SK-N-SH (cell line): ENCODE results near the gene SCAANT1. TPM values are rescaled to one million over a fixed set of nuclear protein-coding genes. Genes with fewer than 3 reads are reported as not detected.

ENCODE experiments used
- CTCF ChIA-PET: fragments of 300-600, 350-600 bp; formaldehyde crosslinking; extraction: SDS; loops from one replicate; lab custom pipeline; 2021; lab: Yijun Ruan, JAX
- POLR2A ChIA-PET: fragments of 350-600 bp; sonication (Branson Sonifier 250); formaldehyde crosslinking; extraction: SDS; loops from one replicate; lab custom pipeline; 2020; ENCODE audit warnings: antibody characterized with exemption, inconsistent platforms; lab: Yijun Ruan, JAX
- DNase-seq: peaks from one replicate; pipeline ENCODE4 v3.0.0; 2012
- H2AFZ ChIP-seq: fragments of 200-600 bp; sonication (generic); 2 replicates; pipeline ENCODE4 v1.8.1; 2016; ENCODE audit warnings: antibody characterized with exemption, mild to moderate bottlenecking, low read depth
- H3F3A ChIP-seq: fragments of 200-600 bp; sonication (generic); replicated peaks from 2 replicates; pipeline ENCODE3; 2016; ENCODE audit warnings: antibody characterized with exemption, mild to moderate bottlenecking; ENCODE audit not compliant: insufficient read depth
- H3K27ac ChIP-seq, 2 experiments: fragments of 200-500 bp in 1 of 2; fragments of 200-600 bp in 1 of 2; sonication (Bioruptor generic) in 1 of 2; sonication (generic), shearing (Covaris generic) in 1 of 2; 2 replicates each; pipeline versions ENCODE4 v1.5.1 to v1.6.1; 2014 to 2016; ENCODE audit warnings: low read depth in 2 of 2, inconsistent platforms in 1 of 2, low read length in 1 of 2, mild to moderate bottlenecking in 1 of 2, mixed read lengths in 1 of 2
- H3K27me3 ChIP-seq: fragments of 200-600 bp; sonication (generic), shearing (Covaris generic); 2 replicates; pipeline ENCODE4 v1.6.1; 2016; ENCODE audit warnings: mixed run types; ENCODE audit not compliant: insufficient read depth
- H3K36me3 ChIP-seq, 2 experiments: fragments of 200-500 bp in 1 of 2; fragments of 200-600 bp in 1 of 2; sonication (Bioruptor generic) in 1 of 2; sonication (generic) in 1 of 2; replicated peaks in 1 of 2; 2 replicates each; pipeline versions ENCODE3 to v1.5.1; 2014 to 2016; ENCODE audit warnings: low read length in 1 of 2, mild to moderate bottlenecking in 1 of 2; ENCODE audit not compliant: insufficient read depth in 2 of 2, control insufficient read depth in 1 of 2
- H3K4me1 ChIP-seq, 2 experiments: fragments of 200-500 bp in 1 of 2; fragments of 200-600 bp in 1 of 2; sonication (Bioruptor generic) in 1 of 2; sonication (generic), shearing (Covaris generic) in 1 of 2; 2 replicates each; pipeline versions ENCODE4 v1.5.1 to v1.6.1; 2014 to 2016; ENCODE audit warnings: low read depth in 1 of 2, low read length in 1 of 2, mixed run types in 1 of 2; ENCODE audit not compliant: insufficient read depth in 2 of 2, control insufficient read depth in 1 of 2
- H3K4me2 ChIP-seq: fragments of 200-600 bp; sonication (generic), shearing (Covaris generic); 2 replicates; pipeline ENCODE4 v1.6.1; 2017; ENCODE audit warnings: mixed run types
- H3K4me3 ChIP-seq, 2 experiments: fragments of 200-500 bp in 1 of 2; fragments of 200-600 bp in 1 of 2; sonication (Bioruptor generic) in 1 of 2; sonication (generic), shearing (Covaris generic) in 1 of 2; 2 replicates each; pipeline versions ENCODE4 v1.5.1 to v1.8.1; 2014 to 2016; ENCODE audit warnings: low read depth in 2 of 2, inconsistent platforms in 1 of 2, low read length in 1 of 2, mild to moderate bottlenecking in 1 of 2, mixed read lengths in 1 of 2, moderate library complexity in 1 of 2
- H3K79me2 ChIP-seq: fragments of 200-600 bp; sonication (generic); 2 replicates; pipeline ENCODE4 v1.8.1; 2017; ENCODE audit warnings: mild to moderate bottlenecking; ENCODE audit not compliant: insufficient read depth
- H3K9ac ChIP-seq: fragments of 200-600 bp; sonication (generic); 2 replicates; pipeline ENCODE4 v1.6.1; 2017; ENCODE audit warnings: mixed run types
- H3K9me2 ChIP-seq: fragments of 200-600 bp; sonication (generic); 2 replicates; pipeline ENCODE4 v1.6.1; 2017; ENCODE audit warnings: mixed run types
- H3K9me3 ChIP-seq: fragments of 200-600 bp; sonication (generic); 2 replicates; pipeline ENCODE4 v1.6.1; 2017; ENCODE audit warnings: mixed run types, mild to moderate bottlenecking, moderate library complexity
- H4K20me1 ChIP-seq: fragments of 200-600 bp; sonication (generic); 2 replicates; pipeline ENCODE4 v1.6.1; 2017; ENCODE audit warnings: mild to moderate bottlenecking, mixed run types; ENCODE audit not compliant: insufficient read depth
- CTCF ChIP-seq: fragments of 200-600 bp; sonication (generic); IDR thresholded peaks from 2 replicates; pipeline ENCODE4 v1.6.1; 2017; ENCODE audit warnings: antibody characterized with exemption, mild to moderate bottlenecking, moderate library complexity
- ELF1 ChIP-seq: IDR thresholded peaks from 2 replicates; pipeline ENCODE4 v1.4.0; 2012
- FOSL2 ChIP-seq: IDR thresholded peaks from 2 replicates; pipeline ENCODE4 v1.4.0; 2012; ENCODE audit warnings: low read depth, mild to moderate bottlenecking, moderate library complexity, borderline replicate concordance
- FOXM1 ChIP-seq: IDR thresholded peaks from 2 replicates; pipeline ENCODE4 v1.4.0; 2012; ENCODE audit warnings: low read depth, mild to moderate bottlenecking
- GATA2 ChIP-seq: sonication (generic); formaldehyde crosslinking; IDR thresholded peaks from 2 replicates; pipeline ENCODE4 v1.5.0; 2020; ENCODE audit warnings: mild to moderate bottlenecking, missing genetic modification reagents
- IRF3 ChIP-seq: fragments of 150-350 bp; IDR thresholded peaks from 2 replicates; pipeline ENCODE4 v1.6.1; 2016; ENCODE audit warnings: mild to moderate bottlenecking, low read depth, low read length
- JUND ChIP-seq: IDR thresholded peaks from 2 replicates; pipeline ENCODE4 v1.4.0; 2012
- NRF1 ChIP-seq: IDR thresholded peaks from 2 replicates; pipeline ENCODE4 v1.6.1; 2012; ENCODE audit warnings: low read depth, mild to moderate bottlenecking, low read length
- POLR2AphosphoS5 ChIP-seq: IDR thresholded peaks from 2 replicates; pipeline ENCODE4 v1.6.1; 2012; ENCODE audit warnings: low read depth, low read length
- RCOR1 ChIP-seq: fragments of 150-350 bp; IDR thresholded peaks from 2 replicates; pipeline ENCODE4 v1.6.1; 2017; ENCODE audit warnings: antibody characterized with exemption, low read length
- RFX5 ChIP-seq: IDR thresholded peaks from 2 replicates; pipeline ENCODE4 v1.6.1; 2012; ENCODE audit warnings: mild to moderate bottlenecking, improper control_type of control experiment, low read length
- SIN3A ChIP-seq: IDR thresholded peaks from 2 replicates; pipeline ENCODE4 v1.6.1; 2012; ENCODE audit warnings: low read depth, mild to moderate bottlenecking, low read length, moderate library complexity, borderline replicate concordance
- TAF1 ChIP-seq: IDR thresholded peaks from 2 replicates; pipeline ENCODE4 v1.6.1; 2012; ENCODE audit warnings: low read depth, mild to moderate bottlenecking, low read length, moderate library complexity, borderline replicate concordance
- TCF12 ChIP-seq: IDR thresholded peaks from 2 replicates; pipeline ENCODE4 v1.4.0; 2012
- TEAD4 ChIP-seq: IDR thresholded peaks from 2 replicates; pipeline ENCODE4 v1.4.0; 2012; ENCODE audit warnings: mild to moderate bottlenecking, borderline replicate concordance; ENCODE audit not compliant: insufficient read depth
- USF1 ChIP-seq: IDR thresholded peaks from 2 replicates; pipeline ENCODE4 v1.4.0; 2012; ENCODE audit warnings: low read depth, borderline replicate concordance
- USF2 ChIP-seq: fragments of 150-350 bp; IDR thresholded peaks from 2 replicates; pipeline ENCODE4 v1.6.1; 2017; ENCODE audit warnings: antibody characterized with exemption, low read length, low read depth, borderline replicate concordance
- ZBTB33 ChIP-seq: IDR thresholded peaks from 2 replicates; pipeline ENCODE4 v1.4.0; 2012; ENCODE audit warnings: low read depth, borderline replicate concordance
- WGBS: methylation state at CpG from one replicate; pipeline ENCODE4 v1.1.6; 2017; ENCODE audit warnings: low lambda C conversion rate; 5-methylcytosine and 5-hydroxymethylcytosine counted together
- polyA plus RNA-seq, 3 experiments: library from polyadenylated mRNA; depleted of rRNA; stranded (reverse); fragments of >200 nt; gene quantifications; 2 replicates each; pipeline ENCODE4 v1.2.3, GENCODE V29; 2012

SCAANT1 gene
- polyA plus RNA-seq, 1 of the 3 experiments (the other 2 are of a cell fraction), result not detected

GRCh38 chr3:63926309-63926708 is 14.1 kb upstream of the SCAANT1 start:
- no peak overlapping the region for H3K4me2 ChIP-seq
- no peak overlapping the region for H2AFZ ChIP-seq
- peaks cover 73% of the 10 kb centered on the region for H3K79me2 ChIP-seq
- DNase-seq, result no peak
- no peaks in the 10 kb centered on the region for H3K4me1 ChIP-seq
- POLR2A ChIA-PET, result no interaction called here
- no peak overlapping the region for H3K27ac ChIP-seq
- no peak overlapping the region for H3K9ac ChIP-seq
- peaks cover 15 to 17% of the 10 kb centered on the region in 2 experiments for H3K36me3 ChIP-seq
- 93% methylated on average over 4 of the region's 4 CpGs for WGBS
- peaks cover 22% of the 10 kb centered on the region for H4K20me1 ChIP-seq
- H3K27me3 ChIP-seq, result no peaks in the 10 kb centered on the region
- TF ChIP-seq CTCF (no peak), RFX5 (no peak), ZBTB33 (no peak), USF1 (no peak), FOXM1 (no peak), IRF3 (no peak)
- TF ChIP-seq, all 33 proteins: peak for 0
- CTCF ChIA-PET, result interaction anchor here (1.3 kb wide), 1 partner anchor 12 kb away, joined by 3 read pairs; no protein-coding TSS in a partner anchor
- Histone ChIP-seq H3K4me3 (no peak overlapping the region), H3K9me2 (no peaks in the 10 kb centered on the region), H3K9me3 (no peaks in the 10 kb centered on the region), H3F3A (no peaks in the 10 kb centered on the region)

GRCh38 chr3:63922491-63923199 is 10.5 kb upstream of the SCAANT1 start:
- 97% methylated on average over 2 of the region's 2 CpGs for WGBS
- POLR2A ChIA-PET, result no interaction called here
- no peaks in the 10 kb centered on the region for H3K27me3 ChIP-seq
- no peak overlapping the region for H3K27ac ChIP-seq
- H3F3A ChIP-seq, result peaks cover 9% of the 10 kb centered on the region
- H3K9ac ChIP-seq, result no peak overlapping the region
- no peak overlapping the region for H3K4me3 ChIP-seq
- H3K79me2 ChIP-seq, result peaks cover 76% of the 10 kb centered on the region
- no peak for DNase-seq
- H3K9me3 ChIP-seq, result no peaks in the 10 kb centered on the region
- no peak overlapping the region for H2AFZ ChIP-seq
- no peaks in the 10 kb centered on the region for H3K9me2 ChIP-seq
- H3K4me2 ChIP-seq, result no peak overlapping the region
- H4K20me1 ChIP-seq, result peaks cover 10% of the 10 kb centered on the region
- CTCF ChIA-PET, result interaction anchor here (0.7 to 1.3 kb wide), 2 partner anchors 48 to 71 kb away, joined by 3 read pairs; no protein-coding TSS in a partner anchor
- peaks cover 29 to 33% of the 10 kb centered on the region in 2 experiments for H3K36me3 ChIP-seq
- no peaks in the 10 kb centered on the region; a peak in 2 of 4 replicates for H3K4me1 ChIP-seq
- TF ChIP-seq ELF1, result no peak
- no peak for TF ChIP-seq POLR2AphosphoS5
- no peak for TF ChIP-seq TEAD4
- TF ChIP-seq JUND, result no peak
- TF ChIP-seq SIN3A, result no peak
- no peak for TF ChIP-seq NRF1
- no peak for TF ChIP-seq TAF1
- TF ChIP-seq TCF12, result no peak
- no peak for TF ChIP-seq USF2
- no peak for TF ChIP-seq IRF3
- no peak for TF ChIP-seq GATA2 (CRISPR knock-in tag)
- no peak for TF ChIP-seq FOSL2
- TF ChIP-seq RCOR1, result no peak
